Measurements from ENCODE around the gene OPN5.
"Not testable (repeated sequence)": the region's sequence is repeated elsewhere in the genome, so short reads cannot be mapped to it uniquely, and the experiment has no call there.

Gene OPN5, protein sequence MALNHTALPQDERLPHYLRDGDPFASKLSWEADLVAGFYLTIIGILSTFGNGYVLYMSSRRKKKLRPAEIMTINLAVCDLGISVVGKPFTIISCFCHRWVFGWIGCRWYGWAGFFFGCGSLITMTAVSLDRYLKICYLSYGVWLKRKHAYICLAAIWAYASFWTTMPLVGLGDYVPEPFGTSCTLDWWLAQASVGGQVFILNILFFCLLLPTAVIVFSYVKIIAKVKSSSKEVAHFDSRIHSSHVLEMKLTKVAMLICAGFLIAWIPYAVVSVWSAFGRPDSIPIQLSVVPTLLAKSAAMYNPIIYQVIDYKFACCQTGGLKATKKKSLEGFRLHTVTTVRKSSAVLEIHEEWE

DNA sequence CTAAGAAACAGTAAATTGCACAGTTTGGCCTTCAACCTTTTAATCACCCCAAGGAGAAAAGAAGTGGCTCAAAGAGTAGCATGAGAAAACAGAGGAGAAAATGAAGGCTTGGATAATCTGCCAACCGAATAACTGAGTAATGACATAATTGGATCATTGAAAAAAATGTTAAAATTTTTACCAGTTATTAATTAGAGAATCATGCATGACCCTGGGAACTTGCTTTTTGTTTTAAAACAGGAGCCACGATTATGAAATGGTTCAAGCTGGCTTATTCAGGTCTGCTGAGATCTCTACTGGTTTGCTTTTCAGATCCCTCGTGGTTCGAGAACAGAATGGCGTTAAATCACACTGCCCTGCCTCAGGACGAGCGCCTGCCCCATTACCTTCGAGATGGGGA lies at the start of gene OPN5:
TSS of gene OPN5 (plus strand) at position 301 of the 400 bp plus-strand sequence. CDS start at position 336, 35 bp downstream.
- no peak for DNase-seq

DNA sequence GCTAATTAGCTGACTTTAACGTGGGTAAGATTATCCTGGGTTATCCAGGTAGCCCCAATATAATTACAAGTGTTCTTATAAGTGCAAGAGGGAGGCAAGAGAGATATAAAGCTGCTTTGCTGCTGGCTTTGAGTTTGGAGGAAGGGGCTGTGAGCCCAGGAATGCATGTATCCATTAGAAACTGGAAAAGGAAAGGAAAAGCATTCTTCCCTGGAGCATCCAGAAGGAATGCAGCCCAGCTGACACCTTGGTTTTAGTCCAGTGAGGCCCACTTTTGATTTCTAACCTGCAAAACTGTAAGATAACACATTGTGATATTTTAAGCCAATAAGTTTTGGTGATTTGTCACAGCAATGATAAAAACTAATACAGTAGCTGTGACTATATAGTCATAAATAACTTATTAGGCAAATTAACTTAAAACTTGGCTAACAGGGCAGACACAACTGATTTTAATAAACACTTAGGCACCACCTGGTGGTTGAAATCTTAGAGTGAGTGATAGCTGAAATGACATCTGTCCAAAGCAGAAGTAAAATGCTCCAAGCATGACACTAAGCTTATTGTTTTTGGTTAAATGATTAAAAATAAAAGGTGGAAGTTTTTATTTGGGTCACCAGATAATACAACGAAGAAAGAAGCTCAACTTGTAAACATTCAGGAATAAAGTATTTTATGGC lies 47.8 kb upstream of the OPN5 start:
- DNase-seq = peak; percentile 26

DNA sequence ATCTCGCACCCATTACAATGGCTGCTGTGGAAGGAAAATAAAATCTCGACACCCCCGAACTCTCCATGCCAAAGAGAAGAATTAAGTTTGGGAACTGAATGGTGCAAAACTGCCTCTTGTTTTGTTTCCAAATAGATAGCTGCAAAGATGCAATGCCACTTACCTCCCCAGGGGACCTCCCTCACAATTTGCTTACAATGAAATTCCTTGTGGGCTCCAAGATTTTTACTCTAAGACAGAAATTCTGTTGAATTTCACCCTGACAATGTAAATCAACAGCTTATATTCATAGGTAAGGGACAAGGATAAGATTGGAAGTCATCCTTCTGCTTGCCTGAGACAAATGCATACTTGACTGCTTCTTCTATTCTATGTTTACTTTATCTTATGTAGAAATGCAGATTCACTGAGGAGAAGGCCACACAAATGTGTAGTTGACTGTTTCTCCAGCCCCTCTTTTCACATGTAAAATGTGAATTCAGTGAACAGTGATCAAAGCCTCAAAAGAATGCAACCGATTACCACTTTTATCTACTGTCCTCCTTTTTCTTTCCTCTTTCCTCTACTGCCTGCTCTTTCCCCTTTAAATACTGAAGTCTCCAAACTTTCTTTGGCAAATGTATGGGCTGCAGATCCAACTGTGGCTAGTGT lies 46.9 kb upstream of the OPN5 start:
- no peak for DNase-seq

DNA sequence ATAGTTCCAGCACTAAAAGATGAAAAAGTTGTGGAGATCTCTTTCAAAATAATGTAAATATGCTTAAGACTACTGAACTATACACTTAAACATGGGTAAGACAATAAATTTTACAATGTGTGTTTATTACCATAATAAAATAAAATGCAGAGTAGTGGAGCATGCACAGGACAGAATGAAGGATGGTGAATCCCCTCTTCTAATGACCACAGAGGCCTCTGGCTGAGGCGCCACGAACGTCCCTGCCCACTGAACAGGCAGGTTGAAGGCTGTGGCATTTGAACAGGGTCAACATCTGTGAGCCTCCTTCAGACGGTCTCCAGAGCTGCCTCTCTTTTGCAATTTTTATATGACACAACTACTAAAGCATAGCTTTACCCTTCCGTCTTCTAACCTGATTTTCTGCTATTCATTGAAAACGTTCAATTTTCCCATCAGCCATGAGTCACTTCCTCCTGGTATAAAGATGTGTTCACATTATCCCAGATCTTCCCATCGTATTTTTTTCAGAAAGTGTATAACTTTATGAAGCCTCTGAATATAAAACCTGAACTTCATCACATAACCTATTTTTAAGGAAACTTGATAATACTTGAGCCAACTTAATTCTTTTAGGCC lies 45.6 kb upstream of the OPN5 start:
- DNase-seq = no peak

DNA sequence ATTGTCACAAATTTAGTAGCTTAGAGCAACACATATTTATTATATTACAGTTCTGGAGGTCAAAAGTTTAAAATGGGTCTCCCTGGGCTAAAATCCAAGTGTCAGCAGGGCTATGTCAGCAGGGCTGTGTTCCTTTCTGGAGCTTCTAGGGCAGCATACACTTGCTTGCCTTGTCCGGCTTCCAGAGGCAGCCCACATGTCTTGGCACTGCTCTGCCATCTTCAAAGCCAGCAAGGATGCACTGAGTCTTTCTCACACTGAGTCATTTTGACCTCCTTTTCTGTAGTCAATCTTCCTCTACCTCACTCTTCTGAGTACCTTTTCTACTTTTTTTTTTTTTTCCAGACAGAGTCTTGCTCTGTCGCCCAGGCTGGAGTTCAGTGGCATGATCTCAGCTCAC lies 44.4 kb upstream of the OPN5 start:
- no peak for DNase-seq

DNA sequence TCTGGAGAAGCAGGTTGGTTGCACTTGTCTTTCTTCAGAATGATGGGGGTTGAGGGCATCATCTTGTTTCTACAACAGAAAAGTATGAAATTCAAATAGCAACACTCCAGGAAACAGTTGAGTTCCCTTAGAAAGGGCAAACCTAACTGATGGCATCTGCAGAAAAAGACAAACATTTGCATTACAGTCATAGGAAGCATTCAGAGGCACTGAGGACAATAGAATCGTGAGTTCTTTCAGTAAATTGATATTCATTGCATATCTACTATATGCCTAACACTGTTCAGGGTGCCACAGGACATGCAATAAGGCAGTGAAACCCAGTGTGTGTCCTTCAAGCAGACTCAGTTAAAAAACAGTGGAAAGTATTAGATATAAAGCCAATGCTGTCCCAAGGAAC lies 41.1 kb upstream of the OPN5 start:
- no peak for DNase-seq

DNA sequence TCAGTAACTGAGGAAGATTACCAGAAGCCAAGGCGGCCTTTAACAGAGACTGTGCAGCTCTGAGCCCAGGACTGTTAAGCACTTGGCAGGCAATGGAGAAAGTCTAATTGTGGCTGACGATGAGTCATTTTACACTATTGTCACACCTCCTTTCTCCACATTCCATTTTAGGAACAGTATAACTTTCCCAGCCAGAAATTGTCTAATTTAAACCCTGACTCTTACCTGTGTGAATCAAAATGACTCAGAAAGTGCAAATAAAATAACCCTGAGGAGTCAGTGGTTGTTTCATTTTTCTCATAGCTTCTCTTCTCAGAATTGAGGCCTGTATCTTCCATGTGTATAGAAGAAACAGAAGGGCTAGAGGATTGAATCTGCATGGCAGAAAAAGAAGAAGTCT lies 40.0 kb upstream of the OPN5 start:
- DNase-seq = no peak

DNA sequence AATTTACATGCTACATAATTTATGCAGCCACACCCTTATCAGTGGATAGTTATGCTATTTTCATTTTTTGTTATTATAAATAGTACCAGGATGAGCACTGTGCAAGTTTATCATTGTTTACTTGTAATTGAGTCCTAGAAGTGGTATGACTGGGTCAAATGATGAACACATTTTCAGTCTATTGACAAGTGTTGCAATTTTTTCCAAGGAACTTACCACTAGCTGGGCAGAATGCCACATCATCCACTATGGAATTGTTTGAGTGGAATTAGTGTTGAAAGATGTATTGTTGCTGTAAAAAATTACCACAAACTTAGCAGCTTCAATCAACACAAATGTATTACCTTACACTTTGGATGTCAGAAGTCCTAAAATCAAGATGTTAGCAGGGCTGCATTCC lies 38.1 kb upstream of the OPN5 start:
- no peak for DNase-seq

DNA sequence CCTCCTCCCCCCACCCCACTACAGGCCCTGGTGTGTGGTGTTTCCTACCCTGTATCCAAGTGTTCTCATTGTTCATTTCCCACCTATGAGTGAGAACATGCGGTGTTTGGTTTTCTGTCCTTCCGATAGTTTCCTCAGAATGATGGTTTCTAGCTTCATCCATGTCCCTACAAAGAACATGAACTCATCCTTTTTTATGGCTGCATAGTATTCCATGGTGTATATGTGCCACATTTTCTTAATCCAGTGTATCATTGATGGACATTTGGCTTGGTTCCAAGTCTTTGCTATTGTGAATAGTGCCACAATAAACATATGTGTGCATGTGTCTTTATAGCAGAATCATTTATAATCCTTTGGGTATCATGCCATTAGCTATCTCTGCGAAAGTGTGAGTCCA lies 36.6 kb upstream of the OPN5 start:
- not testable (repeated sequence) for DNase-seq

DNA sequence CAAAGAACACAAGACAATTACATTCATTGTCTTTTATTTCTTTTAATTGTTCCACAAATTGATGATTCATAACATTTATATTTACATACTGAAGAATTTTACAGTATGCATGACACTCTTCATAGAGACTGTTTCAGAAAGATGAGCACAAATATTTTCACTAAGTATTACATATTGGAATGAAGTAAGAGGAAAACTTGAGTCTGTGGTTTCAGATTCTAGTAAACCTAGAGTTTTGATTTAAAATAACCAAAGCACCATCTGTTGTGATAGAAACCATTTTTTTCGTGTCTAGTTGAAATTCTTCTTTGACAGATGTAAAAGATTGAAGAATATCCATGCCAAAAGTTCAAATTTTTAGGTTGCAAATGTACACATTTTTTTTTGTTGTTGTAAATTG lies 32.1 kb upstream of the OPN5 start:
- no peak for DNase-seq

DNA sequence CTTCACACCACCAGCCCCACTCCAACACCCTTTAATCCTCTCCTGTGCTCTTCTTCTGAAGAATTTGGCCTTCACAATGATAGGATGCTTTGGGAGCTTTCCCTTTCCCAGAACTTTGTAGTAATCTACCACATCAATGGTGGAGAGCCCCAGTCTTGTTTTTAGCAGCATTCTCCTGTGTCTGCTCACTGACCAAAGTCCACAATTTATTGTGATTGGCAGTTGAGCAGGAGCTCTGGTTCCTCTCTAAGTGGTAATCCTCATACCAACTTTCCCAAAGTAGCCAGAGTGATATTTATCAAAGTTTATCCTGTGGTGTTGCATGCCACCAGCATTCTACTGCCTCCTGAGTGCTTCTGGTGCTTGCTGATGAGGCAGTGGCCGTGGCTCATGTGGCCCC lies 29.0 kb upstream of the OPN5 start:
- DNase-seq = no peak

DNA sequence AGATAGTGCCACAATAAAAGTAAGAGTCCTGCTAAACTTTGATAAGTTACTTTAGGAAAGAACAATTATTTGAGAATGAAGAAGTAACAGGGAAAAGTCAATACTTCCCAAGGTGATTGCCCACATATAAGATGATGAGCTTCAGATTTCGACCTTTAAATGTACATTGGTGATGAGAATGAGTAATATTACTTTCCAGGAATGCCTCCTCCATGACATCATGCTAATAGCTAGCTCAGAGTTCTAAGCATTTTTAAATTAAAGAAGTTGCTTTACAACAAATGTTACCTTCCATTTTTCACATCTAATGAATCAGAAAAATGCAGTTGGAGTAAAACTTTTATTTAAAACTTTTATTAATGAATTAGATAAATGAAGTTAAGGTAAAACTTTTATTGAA lies 22.5 kb upstream of the OPN5 start:
- no peak for DNase-seq

DNA sequence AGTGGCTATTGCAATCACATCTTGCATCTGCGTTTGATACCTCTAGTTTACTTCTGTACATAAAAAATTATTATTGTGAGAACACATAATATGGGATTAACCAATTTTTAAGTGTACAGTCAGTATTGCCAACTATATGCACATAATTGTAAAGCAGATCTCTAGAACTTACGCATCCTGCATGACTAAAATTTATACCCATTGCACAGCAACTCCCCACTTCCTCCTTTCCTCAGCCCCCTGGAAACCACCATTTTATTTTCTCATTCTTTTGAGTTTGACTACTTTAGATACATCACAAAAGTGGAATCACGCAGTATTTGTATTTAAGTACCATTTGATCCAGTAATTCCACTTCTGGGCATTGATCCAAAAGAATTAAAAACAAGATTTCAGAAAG lies 19.3 kb upstream of the OPN5 start:
- DNase-seq = no peak

DNA sequence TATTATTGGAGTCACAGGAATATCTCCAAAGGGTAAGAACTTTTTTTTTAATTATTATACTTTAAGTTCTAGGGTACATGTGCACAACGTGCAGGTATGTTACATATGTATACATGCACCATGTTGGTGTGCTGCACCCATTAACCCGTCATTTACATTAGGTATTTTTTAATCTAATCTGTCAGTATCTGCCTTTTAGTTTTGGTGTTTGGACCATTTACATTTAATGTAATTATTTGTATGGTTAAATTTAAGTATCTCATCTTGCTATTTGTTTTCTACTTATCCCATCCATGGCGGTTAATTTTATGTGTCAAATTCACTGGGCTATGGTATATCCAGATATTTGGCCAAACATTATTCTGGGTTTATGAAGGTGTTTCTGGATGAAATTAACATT lies 15.4 kb upstream of the OPN5 start:
- no peak for DNase-seq

DNA sequence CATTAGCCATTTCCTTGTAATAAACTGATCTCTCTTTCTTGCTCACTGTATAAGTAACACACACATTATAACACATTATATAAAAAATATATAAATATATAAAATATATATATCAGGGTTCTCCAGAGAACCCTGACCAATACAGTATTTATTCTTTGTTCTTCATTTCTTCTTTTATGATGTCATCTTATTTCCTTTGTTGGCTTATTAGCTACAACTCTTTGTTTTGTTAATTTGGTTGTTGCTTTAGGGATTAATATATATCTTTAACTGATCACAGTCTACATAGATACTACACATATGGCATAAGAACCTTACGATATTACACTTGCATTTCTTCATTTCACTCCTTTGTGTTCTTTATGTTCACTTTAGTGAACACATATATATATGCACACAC lies 14.7 kb upstream of the OPN5 start:
- no peak for DNase-seq

DNA sequence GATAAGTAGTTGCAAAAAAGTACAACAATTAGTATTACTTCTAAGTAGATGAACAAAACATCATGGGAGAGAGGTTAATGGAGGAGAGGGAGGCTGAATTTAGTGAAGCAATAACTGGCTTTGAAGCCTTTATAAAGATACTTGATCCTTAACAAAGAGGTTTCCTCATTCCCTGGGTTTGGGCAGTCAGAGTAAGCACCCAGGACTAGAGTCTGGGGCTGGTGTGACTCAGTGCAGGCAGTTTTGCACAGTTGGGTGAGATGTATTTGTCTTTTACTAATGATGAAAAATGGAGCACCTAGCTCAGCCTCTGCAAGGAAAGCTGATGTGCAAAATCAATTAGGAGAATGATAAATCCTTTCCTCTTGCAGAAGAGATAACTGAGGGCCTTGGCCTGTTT lies 11.8 kb upstream of the OPN5 start:
- no peak for DNase-seq

DNA sequence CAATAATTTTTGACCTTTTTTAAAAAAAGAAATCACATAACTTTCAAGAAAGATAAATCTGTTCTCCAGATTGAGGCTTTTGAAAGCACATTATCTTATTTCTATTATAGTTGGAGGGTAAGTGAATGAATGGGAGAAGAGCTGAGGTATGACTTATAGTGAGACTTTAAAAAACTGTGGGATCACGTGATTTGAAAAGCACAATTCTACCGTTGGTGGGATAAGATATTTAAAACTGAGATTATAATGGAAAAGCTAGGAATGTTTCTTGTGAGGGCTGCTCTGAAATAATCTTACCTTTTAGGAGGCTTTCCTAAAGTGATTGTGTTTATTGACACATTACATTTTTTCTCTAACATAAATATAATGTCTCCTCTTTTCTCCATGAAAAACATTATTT lies 9.5 kb upstream of the OPN5 start:
- DNase-seq = no peak

DNA sequence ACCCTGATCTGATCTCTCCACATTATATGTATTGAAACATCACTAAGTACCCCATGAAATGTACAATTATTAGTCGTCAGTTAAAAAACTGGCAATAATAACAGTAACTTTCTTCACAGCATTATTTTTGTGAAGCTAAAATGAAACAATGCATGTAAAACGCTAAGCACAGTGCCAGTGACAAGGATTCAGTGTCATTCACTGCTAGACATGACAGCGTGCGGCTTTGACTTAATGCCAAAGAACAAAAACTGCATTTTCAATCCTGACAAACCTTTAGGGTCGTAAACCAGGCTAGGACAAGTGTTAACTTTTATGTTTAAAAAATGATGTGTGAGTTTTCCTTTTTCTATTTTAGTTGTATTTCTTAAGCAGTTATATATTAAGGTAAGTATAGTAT lies 8.8 kb upstream of the OPN5 start:
- DNase-seq = no peak

DNA sequence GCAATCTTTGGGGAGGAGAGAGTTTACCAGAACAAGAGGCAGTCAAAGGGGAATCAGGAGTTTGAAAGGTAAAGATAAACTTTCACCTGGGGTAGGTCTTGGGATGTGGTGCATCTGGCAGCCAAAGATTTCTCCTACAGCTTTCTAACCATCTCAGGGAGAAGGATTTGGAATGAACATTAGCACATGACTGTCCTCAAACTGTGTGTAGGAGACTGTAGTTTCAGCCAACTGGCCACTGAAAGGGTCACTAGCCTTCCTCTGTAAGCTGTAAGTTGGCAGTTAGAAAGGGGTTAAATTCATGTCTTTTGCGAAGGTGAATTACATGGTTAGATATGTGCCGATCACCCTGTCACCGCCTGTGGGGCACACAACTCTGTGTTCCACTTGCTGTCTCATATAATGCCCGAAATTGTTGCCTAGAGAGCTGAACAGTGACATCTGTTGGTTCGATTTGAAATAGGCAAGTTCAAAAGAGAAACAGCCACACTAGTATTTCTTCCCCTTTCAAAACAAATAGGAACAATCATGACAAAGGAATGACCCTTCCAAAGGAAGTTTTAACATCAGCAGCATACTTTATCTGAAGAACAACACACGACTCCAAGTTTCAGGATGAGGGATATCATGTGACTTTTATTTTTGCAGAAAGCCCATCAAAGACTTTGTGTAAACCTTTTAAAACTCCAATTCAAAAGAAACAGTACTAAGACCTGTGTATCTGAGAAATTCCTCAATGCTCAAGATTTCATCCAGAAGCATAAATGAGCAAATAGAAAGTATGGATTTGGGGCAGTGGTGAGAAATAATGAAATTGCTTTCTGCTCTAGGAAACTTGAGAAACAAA lies 1.1 kb upstream of the OPN5 start:
- peak; percentile 25 for DNase-seq

DNA sequence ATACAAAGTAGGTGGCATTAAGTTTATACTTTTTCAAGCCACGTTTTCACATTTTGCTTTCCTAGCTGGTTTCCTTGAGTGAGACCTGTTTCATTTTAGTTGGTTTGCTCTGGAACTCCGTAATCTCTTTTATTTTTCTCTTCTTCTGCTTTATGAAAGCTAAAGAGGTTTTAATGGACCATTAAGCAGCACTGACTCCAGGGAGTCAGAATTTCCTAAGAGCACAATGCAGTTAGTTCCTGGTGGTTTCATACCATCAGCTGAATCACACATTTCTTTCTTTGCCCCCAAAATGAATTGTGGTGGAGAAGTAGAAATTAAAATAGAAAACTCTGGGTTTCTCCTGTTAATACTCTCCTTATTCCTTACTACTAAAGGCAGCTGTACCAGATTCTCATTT lies 3.4 kb downstream of the OPN5 start:
- no peak for DNase-seq

DNA sequence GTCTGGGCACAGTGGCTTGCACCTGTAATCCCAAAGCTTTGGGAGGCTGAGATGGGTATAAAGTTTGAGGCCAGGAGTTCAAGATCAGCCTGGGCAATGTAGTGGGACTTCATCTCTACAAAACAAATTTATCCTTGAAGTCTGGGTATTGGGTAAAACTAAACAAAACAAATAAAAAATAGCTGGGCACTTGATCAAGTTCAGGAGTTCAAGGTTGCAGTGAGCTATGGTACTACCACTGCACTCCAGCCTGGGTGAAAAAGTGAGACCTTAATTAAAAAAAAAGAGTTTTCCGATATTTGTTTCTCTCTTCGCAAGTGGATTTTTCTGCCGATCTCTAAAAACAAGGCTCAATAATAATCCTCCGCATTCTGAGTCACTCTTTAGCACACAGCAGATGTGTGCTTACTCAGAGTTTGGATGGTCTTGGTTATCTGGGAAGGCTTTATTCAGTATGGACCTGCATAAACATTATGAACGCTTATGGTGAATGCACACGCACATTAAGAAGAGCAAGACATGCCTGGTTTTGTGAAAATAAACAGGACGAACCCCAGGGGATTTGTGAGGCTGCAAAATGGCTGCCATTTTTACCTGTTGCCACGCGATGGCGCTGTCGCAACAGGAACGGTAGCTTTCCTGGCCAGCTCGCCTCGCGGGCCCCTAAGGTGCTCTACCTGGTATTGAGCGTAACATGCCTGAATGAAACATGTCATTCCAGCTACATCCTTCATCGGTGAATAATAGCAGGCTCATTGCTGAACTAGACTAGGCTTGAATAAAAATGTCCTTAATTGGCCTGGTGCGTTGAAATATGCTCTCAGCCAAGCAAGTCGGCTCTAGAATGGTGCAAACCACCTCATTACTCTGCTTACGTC lies 6.0 kb downstream of the OPN5 start:
- DNase-seq = no peak

DNA sequence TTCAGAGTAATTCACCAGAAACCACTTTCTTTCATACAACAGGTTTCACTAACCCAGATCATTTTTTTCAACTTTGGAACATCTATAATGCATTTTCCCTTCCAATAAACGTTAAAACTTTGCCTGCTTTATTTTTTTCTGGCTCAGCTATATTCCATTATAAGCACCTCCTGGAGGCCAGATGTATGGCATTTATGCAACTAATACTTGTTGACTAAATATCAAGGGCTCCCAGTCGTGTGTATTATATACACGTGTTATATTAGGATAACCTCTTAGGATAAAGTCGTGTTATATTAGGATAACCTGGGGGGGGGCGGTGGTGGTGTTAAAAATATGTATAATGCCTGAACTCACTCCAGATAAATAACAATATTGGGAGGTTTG lies 6.7 kb downstream of the OPN5 start:
- DNase-seq = no peak

Data from DMS 273 treated with DMSO at 0.1 percent for 48 hours (cell line).